SK-N-SH treated with all-trans-retinoic acid at 6 μM for 48 hours (cell line): ENCODE data around the gene SNRNP48.

ENCODE experiments used
- ATAC-seq: fragments of 200-7000 bp; cut with Tn5 transposase; 3 replicates; pipeline ENCODE4 v1.9.1; 2020; ENCODE audit warnings: mild to moderate bottlenecking, moderate library complexity
- ARNTL ChIP-seq: fragments of 450-650 bp; formaldehyde crosslinking; IDR thresholded peaks from 2 replicates; pipeline ENCODE4 v1.5.0; 2020; ENCODE audit warnings: low read depth, mild to moderate bottlenecking, moderate library complexity, borderline replicate concordance
- BACH2 ChIP-seq: fragments of 250-450 bp; sonication (Bioruptor Pico); IDR thresholded peaks from 2 replicates; pipeline ENCODE4 v1.9.0; 2021; ENCODE audit warnings: mild to moderate bottlenecking, borderline replicate concordance
- CSDC2 ChIP-seq: fragments of 250-450 bp; sonication (Bioruptor Pico); IDR thresholded peaks from 2 replicates; pipeline ENCODE4 v1.5.0; 2020; ENCODE audit warnings: mild to moderate bottlenecking, moderate library complexity
- CSRNP3 ChIP-seq: fragments of 250-450 bp; sonication (Bioruptor Pico); IDR thresholded peaks from 2 replicates; pipeline ENCODE4 v1.5.1; 2021; ENCODE audit warnings: mild to moderate bottlenecking, moderate library complexity
- ESRRG ChIP-seq: fragments of 250-450 bp; sonication (Bioruptor Pico); IDR thresholded peaks from 2 replicates; pipeline ENCODE4 v1.6.1; 2021; ENCODE audit warnings: mild to moderate bottlenecking
- GLIS3 ChIP-seq: fragments of 250-450 bp; sonication (Bioruptor Pico); IDR thresholded peaks from 2 replicates; pipeline ENCODE4 v1.5.0; 2020; ENCODE audit warnings: mild to moderate bottlenecking, moderate library complexity
- ISL1 ChIP-seq: fragments of 250-450 bp; sonication (Bioruptor Pico); IDR thresholded peaks from 2 replicates; pipeline ENCODE4 v2.1.2; 2022; ENCODE audit warnings: mild to moderate bottlenecking, moderate library complexity
- OSR1 ChIP-seq: fragments of 250-450 bp; sonication (Bioruptor Pico); IDR thresholded peaks from 2 replicates; pipeline ENCODE4 v1.8.0; 2022; ENCODE audit warnings: moderate library complexity, mild to moderate bottlenecking, inconsistent platforms
- PATZ1 ChIP-seq: fragments of 250-450 bp; sonication (Bioruptor Pico); IDR thresholded peaks from 2 replicates; pipeline ENCODE4 v1.8.0; 2020; ENCODE audit warnings: mild to moderate bottlenecking, moderate library complexity, borderline replicate concordance
- POU6F1 ChIP-seq: fragments of 250-450 bp; sonication (Bioruptor Pico); IDR thresholded peaks from 2 replicates; pipeline ENCODE4 v1.8.0; 2021; ENCODE audit warnings: low read depth, mild to moderate bottlenecking, moderate library complexity, borderline replicate concordance
- PPARA ChIP-seq: fragments of 250-450 bp; sonication (Bioruptor Pico); IDR thresholded peaks from 2 replicates; pipeline ENCODE4 v1.5.0; 2020; ENCODE audit warnings: mild to moderate bottlenecking, borderline replicate concordance
- RARB ChIP-seq: fragments of 250-450 bp; sonication (Bioruptor Pico); IDR thresholded peaks from 2 replicates; pipeline ENCODE4 v1.8.0; 2021; ENCODE audit warnings: mild to moderate bottlenecking, moderate library complexity
- SNAI2 ChIP-seq: fragments of 250-450 bp; sonication (Bioruptor Pico); IDR thresholded peaks from 2 replicates; pipeline ENCODE4 v1.5.0; 2020; ENCODE audit warnings: mild to moderate bottlenecking, moderate library complexity
- TCF4 ChIP-seq: fragments of 250-450 bp; sonication (Bioruptor Pico); IDR thresholded peaks from 2 replicates; pipeline ENCODE4 v1.8.0; 2021; ENCODE audit warnings: mild to moderate bottlenecking, moderate library complexity, borderline replicate concordance
- TOX ChIP-seq: fragments of 250-450 bp; sonication (Bioruptor Pico); IDR thresholded peaks from 2 replicates; pipeline ENCODE4 v1.8.0; 2021; ENCODE audit warnings: mild to moderate bottlenecking, moderate library complexity, borderline replicate concordance
- TSHZ2 ChIP-seq: fragments of 250-450 bp; sonication (Bioruptor Pico); IDR thresholded peaks from 2 replicates; pipeline ENCODE4 v1.5.0; 2020; ENCODE audit warnings: mild to moderate bottlenecking, moderate library complexity
- ZC3H10 ChIP-seq: fragments of 250-450 bp; sonication (Bioruptor Pico); IDR thresholded peaks from 2 replicates; pipeline ENCODE4 v1.5.1; 2021; ENCODE audit warnings: mild to moderate bottlenecking, moderate library complexity
- ZFP3 ChIP-seq: fragments of 250-450 bp; sonication (Bioruptor Pico); IDR thresholded peaks from 2 replicates; pipeline ENCODE4 v1.5.0; 2020; ENCODE audit warnings: mild to moderate bottlenecking, moderate library complexity
- ZFP30 ChIP-seq: fragments of 450-650 bp; formaldehyde crosslinking; IDR thresholded peaks from 2 replicates; pipeline ENCODE4 v1.5.0; 2022; ENCODE audit warnings: mild to moderate bottlenecking, moderate library complexity
- ZNF565 ChIP-seq: fragments of 450-650 bp; formaldehyde crosslinking; conservative IDR thresholded peaks from 2 replicates; pipeline ENCODE4 v1.5.0; 2020; ENCODE audit warnings: low read depth, mild to moderate bottlenecking, moderate library complexity
- ZNF70 ChIP-seq: fragments of 450-650 bp; formaldehyde crosslinking; IDR thresholded peaks from 2 replicates; pipeline ENCODE4 v1.5.0; 2020; ENCODE audit warnings: mild to moderate bottlenecking, moderate library complexity
- ZNF8 ChIP-seq: fragments of 450-650 bp; formaldehyde crosslinking; IDR thresholded peaks from 2 replicates; pipeline ENCODE4 v1.5.0; 2020; ENCODE audit warnings: mild to moderate bottlenecking, moderate library complexity

Gene SNRNP48

GRCh38 chr6:7593229-7593628 is 3.2 kb downstream of the SNRNP48 start:
- TF ChIP-seq TCF4 (CRISPR knock-in tag), result no peak
- no peak for TF ChIP-seq SNAI2 (CRISPR knock-in tag)
- no peak for ATAC-seq

GRCh38 chr6:7594579-7595125 is 4.7 kb downstream of the SNRNP48 start:
- TF ChIP-seq ESRRG (CRISPR knock-in tag) (no peak), ZFP30 (CRISPR knock-in tag) (no peak), POU6F1 (CRISPR knock-in tag) (no peak), SNAI2 (CRISPR knock-in tag) (no peak), ZNF8 (CRISPR knock-in tag) (no peak), RARB (CRISPR knock-in tag) (no peak), CSDC2 (CRISPR knock-in tag) (no peak), BACH2 (CRISPR knock-in tag) (no peak), TOX (CRISPR knock-in tag) (no peak), TSHZ2 (CRISPR knock-in tag) (no peak), ZNF565 (CRISPR knock-in tag) (no peak), ARNTL (CRISPR knock-in tag) (no peak), ZFP3 (CRISPR knock-in tag) (no peak), CSRNP3 (CRISPR knock-in tag) (no peak), ISL1 (CRISPR knock-in tag) (no peak), ZC3H10 (no peak), OSR1 (CRISPR knock-in tag) (no peak), ZNF70 (no peak)
- ATAC-seq, result no peak

- no peak for ATAC-seq
- TF ChIP-seq PATZ1 (no peak), RARB (CRISPR knock-in tag) (no peak), GLIS3 (CRISPR knock-in tag) (no peak), OSR1 (CRISPR knock-in tag) (no peak), BACH2 (CRISPR knock-in tag) (no peak), ESRRG (CRISPR knock-in tag) (no peak), SNAI2 (CRISPR knock-in tag) (no peak), ZFP30 (CRISPR knock-in tag) (no peak), ZNF8 (CRISPR knock-in tag) (no peak), CSRNP3 (CRISPR knock-in tag) (no peak), ARNTL (CRISPR knock-in tag) (no peak), ZNF565 (CRISPR knock-in tag) (no peak), TSHZ2 (CRISPR knock-in tag) (no peak), POU6F1 (CRISPR knock-in tag) (no peak), PPARA (CRISPR knock-in tag) (no peak)
- TF ChIP-seq, all 23 proteins: peak for 0
Observed at GRCh38 chr6:7604003-7604402, 14.0 kb downstream of the SNRNP48 start.
